DMS 273 (cell line): ENCODE results near the gene BRINP2.

ENCODE experiments used
- DNase-seq: peaks from one replicate; lab custom pipeline; 2025; ENCODE audit not compliant: unreplicated experiment; lab: John Stamatoyannopoulos, UW

Gene BRINP2

DNA sequence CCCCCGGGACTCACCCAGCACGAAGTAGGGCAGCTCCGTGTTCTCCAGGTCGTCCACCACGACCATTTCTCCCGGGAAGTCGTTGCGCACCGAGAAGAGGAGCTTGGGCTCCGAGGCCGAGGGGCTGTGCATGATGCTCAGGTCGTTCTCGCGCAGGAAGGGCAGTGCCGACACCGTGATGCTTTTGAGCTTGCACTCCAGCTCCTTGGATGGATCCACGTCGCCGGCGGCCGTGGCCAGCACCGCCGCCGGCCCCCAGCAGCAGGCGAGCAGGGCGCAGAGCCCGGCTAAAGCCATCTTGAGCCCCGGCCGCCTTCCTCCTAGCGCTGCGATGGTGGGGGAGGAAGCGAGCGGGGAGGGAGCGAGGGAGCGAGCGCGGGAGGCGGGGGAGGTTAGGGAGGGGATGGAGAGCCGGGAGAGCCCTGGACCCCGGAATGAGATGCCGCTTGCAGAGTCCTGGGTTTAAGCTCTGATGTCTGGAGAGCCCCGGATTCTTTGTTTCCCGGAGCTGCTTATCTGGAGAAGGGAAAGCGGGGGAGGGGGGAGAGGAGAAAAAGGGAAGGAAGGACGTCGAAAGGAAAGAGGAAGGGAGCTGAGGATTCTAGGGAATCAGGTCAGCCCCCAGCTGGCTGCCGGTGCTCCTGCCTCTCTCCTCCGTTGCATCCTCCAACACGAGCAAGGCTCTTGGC, 6.2 kb upstream of the BRINP2 start, which contains the start of gene ASTN1:
TSS of gene ASTN1 (minus strand) at position 333 of the 689 bp plus-strand sequence. CDS start at position 297, 36 bp downstream.
- peak; percentile 32 for DNase-seq

DNA sequence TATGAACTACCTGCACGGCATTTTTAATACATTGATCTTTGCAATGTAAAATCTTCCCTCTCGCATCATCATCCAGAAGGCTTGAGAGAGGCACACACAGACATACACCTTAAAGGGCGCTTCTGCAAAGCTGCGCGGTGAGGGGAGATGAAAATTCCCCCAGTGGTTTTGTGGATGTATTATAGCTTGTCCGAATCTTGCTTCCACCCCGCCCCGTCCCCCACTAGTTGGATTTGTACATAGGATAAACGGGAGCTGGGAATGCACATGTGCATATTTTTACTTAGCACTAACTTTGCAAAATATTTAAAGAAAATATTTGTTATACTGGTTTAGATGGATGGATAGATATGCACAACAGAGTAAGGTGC, 5.7 kb upstream of the BRINP2 start:
- DNase-seq: no peak

DNA sequence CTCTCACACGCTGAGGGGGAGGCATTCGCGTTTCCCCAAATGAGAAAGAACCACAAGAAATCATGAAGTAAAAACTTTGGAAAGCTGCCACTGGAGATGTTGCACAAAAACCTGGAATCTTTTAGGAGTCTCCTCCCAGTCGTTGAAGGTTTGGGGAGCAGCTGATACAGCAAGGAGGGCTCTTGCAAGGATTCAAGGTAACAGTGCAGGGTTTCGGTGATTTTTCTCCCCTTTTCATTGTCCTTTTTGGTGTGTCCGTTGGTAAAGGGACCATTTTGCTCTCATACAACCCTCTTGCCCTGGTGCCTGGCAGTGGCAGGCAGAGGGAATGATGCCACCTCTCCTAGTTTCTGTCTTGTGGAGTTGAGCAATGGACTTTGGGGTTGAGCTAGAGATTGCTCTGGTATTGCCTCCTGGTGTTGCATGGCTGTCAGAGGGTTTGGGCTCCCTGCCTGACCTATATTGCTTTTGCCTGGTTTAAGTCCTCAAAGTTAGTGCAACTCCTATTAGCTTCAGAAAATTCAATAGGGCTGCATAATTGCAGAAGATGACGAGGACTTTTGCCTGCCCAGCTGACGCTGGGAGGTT, 872 bp downstream of the BRINP2 start:
- no peak for DNase-seq

DNA sequence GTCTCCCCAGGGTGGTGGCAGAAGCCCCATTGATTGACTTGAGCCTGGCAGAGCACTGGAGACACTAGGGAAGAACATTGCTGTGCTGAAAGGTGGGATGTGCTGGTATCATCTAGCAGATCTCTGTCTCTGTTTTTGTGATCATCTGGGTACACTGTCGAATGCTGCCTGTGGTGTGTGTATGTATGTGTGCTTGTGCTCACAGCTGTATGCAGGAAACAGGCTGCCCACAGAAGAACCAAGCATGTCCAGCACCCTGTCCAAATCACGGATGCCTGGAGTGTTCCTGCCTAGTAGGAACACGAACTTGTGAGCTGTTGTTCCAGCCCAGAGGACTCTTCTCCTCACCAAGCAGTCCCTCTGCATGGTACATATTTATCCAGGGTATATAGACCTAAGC, 1.5 kb downstream of the BRINP2 start:
- no peak for DNase-seq

DNA sequence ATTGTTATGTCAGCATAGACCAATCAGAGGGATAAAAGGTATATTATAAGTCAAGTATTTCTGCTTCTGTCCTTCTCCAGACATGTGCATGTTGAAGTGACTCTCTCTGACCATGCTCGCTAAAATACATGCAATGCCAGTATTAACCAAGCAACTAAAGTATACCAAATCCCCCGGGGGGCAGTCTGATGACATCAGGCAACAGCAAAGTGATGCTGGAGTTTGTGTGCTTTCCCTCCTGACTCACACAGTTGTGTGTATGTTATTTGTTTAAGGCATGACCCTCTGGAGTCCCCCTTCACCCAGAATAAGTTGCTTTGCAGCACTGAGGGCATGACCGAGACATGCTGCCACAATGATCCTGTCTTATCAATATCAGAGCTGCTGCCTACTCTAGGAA, 2.1 kb downstream of the BRINP2 start:
- no peak for DNase-seq

DNA sequence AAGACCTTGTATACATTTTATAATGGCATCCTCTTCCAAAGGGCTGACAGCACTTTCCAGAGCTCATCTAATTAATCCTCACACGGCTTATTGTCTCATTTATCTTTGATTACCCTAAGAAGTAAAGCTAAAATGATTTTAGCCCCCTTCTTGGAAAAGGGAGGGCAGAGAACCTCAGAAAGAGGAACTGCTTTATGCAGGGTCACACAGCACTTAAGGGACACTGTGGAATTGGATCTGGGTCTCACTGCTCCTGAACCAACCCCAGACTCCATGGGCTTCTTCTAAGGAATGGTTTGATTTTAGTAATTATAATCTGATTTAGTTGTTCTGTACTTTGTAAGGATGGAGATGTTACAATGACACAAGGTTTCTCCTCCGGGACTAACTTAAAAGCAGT, 3.2 kb downstream of the BRINP2 start:
- no peak for DNase-seq

DNA sequence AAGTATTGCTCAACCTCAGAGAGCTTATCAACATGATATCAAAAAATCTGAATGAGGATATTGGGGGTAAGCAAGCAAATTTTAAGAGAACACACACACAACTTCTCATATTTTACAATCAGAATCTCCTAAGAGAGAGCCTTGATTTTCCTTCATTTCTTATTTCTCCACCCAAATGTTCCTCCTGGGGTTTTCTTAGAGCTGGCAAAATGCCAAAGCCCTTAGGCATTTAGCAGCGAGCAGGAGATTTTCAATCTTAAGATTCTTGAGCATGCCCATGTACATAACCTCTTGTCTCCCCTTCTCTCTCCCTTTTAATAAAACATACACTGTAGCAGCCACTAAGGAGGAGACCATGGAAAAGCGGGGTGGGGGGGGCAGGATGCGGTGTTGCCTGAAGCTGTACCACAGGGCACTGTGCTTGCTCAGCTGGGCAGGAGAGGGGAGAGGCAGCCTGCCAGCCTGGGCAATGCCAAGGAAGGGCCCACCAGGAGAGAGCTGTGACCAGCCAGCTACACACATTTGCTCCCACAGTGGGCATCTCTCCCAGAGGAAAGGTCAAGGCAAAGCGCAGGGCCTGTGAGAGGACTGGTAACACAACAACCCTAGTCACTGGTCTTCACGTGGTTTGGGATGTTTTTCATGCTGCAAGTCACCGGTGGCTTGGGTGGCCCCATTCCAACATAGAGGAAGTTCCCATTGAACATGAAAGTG, 4.3 kb downstream of the BRINP2 start:
- peak; percentile 4 for DNase-seq

DNA sequence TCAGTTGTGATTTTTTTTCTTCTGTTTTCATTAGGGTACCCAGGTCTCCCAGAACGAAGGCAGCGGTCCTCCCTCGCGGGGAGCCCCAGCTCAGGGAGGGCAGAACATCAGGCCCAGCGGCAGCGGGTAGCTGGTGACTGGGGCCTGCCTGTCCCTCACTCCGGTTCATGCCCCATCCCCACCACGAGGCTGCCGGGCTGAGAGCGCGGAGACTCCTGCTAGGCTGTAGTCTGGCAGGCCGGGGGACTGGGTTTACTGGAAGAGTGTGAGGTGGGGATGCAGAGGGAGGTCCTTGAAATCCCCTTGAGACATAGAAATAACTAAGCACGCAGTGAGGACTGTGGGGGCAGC, 10.5 kb downstream of the BRINP2 start:
- DNase-seq: no peak

DNA sequence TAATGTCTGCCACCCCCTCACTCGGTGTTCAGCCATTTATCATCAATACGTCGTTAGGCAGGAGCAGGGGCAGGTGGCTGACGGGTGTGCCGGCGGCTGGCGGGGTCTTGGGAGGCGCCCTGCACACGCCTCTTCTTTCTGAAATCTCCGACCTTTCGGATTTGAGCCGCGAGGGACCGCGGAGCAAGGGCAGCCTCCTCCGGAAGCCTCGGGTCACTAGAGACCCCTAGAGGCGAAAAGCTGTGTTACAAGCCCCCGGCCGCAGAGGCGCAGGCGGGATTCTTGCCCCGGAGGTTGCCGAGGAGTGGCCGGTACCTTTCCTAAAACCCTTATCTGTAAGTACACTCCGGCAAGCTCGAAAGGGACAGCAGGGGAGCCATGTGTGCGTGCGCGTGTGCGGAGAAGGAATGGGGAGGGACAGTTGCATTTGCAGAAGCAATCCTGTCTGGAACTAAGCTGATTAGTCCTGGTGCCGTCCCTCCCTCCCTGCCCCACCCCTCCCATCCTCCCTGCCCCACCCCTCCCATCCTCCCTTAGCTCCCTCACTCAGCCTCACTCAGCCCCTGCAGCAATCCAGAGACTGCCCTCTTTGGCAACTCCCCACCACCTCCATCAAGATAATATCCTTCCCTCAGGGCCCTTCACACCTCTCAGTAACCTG, 11.0 kb downstream of the BRINP2 start:
- peak; percentile 87 for DNase-seq

DNA sequence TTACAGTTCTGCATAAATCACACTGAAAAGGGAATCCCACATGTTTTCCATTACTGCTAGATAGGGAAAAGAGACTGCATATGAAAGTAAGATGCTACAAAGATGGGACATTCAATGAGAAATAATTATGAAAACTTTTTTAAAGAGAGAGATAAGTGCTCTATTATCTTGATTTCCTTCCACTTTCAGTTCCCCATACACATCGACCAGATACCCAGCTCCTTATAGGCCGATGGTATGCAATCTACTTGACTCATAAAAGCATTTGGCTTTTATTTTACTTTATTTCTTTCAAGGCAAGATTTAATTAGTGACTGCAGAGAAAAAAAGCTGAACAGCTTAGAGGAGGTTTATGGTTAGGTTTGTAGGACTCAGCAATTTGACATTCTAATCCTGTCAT, 13.1 kb downstream of the BRINP2 start:
- no peak for DNase-seq

DNA sequence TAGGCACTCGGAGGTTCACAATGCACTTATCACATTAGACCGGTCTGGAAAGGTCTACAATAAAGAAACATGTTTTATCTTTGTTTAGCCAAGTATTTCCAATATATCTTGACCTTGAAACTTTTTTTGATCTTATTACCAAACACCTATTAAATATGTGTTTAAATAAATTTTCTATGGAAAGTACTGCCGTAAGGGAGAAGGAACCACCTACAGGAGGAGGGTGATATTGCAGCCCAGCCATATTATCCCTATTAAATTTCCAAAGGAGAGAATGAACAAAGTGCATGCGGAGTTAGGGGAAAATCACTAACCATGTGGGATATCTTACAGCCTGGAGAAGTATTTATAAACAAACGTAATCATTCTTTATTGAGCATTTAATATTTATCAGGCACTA, 14.5 kb downstream of the BRINP2 start:
- peak; percentile 37 for DNase-seq

DNA sequence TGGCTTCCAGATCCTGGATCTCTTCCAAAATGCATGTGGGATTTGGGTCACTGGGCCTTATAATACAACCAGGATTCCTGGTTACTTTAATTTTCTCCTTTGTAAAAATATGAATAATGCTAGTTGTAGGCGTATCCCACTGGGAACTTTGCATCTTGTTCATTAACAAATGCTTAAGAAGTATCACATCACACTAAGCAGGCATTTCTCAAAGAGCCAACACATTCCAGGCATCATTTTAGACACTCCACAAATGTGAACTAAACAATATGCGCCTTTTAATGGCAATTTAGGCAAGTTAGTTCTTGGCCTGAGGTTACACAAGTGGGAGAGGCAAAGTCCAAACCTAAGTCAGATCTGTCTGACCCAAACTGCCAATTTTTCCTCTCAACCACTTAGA, 15.9 kb downstream of the BRINP2 start:
- no peak for DNase-seq

DNA sequence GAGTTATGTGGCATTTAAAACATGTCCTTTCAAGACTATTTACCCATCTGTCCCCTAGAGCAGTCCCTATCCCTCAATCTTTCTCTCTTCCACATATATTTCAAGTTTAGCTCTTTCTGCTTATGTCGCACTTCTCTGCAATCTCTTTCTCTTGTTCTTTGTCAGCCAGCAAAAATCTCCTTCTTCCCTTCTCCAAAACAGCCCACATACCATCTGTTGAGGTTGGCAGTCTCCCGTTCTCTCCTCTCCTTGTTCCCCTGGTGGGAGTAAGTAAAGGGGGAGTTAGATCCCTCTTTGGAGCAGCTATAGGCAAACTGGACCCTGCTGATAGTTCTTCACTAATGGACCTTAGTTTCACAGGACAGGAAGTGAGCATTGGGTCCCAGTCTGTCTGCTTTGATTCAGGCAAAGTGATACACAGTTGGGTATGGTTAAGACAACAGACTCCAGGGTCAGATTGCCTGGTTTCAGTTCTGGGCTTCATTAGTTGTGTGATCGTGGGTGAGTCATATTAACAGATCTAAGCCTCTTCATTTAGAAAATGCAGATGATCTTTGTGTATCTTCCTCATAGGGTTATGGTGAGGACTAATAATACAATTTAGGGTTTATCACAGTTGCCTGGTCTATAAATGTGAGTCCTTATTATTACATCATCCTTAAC, 19.7 kb downstream of the BRINP2 start:
- DNase-seq: no peak

DNA sequence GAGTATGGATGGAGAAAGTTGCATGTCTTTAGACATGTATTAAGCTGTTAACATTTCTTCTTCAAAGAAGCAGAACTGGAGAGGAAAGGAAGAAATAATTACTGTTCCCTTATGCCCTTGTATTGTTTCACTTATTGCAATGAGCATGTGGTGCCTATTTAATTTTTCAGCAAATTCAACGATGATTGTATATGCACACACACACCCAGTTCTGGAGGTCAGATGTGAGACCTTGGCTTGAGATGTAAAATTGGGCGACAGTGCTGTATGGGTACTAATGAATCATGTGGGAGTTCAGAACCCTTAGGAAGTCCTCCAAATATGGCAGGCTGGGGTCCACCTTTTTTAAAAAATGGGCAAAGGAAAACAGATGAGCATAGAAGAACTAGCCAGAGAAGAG, 27.5 kb downstream of the BRINP2 start:
- DNase-seq: no peak

DNA sequence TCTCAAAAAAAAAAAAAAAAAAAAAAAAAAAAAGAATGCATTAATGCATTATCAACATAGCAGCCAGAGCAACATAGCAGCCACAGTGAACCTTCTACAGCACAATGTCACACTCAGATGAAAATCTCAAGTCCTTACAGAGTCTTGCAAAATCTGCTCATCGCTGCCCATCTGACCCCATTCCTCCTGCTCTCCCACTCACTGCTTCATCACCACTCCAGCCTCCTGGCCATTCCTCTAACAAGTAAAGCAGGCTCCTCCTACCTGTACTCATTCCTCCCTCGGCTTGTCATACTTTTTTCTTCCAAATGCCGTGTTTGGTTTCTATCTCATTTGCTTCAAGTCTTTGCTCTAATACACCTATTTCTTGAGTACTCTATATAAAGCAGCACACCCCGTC, 29.5 kb downstream of the BRINP2 start:
- no peak for DNase-seq

DNA sequence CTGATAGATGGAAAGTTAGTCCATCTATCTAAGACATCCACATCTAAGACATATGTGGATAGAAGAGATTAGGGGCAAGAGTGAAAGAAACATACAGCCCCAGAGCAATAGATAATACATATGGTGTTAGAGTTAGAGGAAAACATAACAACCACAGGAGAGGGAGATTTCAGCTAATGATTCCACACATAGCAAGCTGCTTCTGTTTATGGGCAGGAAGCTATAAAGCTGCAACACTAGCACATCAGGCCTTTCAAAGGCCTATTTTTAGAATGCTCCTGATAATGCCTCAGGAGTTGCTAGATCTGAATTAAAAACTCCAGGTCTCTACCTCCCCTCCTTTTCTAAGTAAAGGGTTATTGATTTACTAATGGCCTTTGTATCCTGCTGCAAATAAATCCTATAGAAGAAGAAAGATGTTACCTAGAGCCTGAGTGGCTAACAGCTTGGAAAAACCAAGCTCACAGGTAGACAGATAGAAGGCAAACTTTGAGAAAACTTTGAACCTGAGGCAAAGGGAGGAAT, 36.1 kb downstream of the BRINP2 start:
- DNase-seq: no peak

DNA sequence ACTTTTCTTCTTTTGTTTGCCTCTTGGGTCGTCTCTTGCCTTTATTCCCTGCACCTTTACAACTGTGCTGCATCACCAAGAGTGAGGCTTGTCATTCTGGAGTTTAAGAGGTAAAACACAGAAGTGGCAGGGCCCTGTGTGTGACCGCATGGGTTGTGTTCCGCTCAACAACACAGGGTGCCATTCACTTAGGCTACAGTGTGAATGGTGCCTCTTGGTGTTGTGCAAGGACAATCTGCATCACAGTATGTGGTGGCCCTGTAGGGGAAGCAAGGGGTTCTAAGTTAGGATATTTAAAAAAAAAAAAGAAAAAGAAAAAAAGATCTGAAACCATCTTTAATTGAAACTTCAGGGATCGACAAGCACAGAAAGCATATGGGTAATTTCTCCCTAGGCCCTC, 38.2 kb downstream of the BRINP2 start:
- DNase-seq: no peak

DNA sequence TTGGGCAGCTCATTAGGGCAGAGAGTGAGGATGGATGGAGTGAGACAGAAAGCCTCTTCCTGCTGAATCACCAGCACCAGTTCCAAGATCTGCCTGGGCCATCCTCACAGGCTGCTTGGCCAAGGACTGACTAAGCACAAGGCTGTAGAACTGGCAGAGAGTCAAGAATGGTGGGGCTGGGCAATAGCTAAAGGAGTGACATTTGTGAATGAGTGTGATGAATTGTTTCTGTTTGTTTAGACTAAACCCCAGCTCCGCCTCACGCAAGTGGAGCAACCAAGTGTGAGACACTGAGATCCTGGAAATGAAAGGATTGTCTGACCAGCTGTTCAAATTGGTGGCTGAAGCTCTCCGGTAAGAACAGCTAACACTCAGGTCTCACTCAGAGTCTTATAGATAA, 38.6 kb downstream of the BRINP2 start:
- DNase-seq: peak; percentile 3

DNA sequence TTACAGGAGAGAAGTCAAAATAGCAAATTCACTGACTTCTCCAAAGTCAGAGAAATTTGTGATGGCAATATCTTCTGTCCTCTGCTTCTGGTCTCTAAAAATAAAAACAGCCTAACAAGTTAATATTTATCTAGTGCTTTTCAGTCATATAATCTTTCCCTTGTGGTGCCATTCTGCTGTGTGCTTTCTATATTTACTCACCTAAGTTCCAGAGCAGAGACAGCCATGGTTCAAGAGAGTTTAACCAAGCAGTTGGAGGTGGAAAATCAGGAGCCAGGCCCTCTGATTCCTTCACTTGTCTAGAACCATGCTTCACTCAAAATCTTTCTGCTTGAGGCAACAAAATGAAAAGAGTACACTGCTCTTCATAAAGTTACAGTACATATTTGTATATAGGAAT, 39.3 kb downstream of the BRINP2 start:
- no peak for DNase-seq

DNA sequence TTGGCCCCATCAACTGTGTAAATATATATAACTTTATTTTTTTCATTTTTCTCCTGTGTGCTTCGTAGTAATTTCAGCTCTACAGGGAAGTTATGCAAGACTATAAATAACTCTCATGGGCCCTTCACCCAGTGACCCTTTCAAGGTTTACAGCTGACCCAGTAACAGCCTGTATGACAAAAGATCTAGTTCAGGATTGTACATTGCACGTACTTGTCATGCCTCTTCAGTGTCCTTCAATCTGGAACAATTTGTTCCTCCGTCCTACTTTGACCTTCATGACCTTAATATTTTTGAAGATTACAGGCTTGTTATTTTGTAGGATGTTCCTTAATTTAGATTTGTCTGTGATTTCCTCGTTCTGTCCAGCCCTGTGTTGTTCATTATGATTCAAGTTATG, 40.5 kb downstream of the BRINP2 start:
- no peak for DNase-seq

DNA sequence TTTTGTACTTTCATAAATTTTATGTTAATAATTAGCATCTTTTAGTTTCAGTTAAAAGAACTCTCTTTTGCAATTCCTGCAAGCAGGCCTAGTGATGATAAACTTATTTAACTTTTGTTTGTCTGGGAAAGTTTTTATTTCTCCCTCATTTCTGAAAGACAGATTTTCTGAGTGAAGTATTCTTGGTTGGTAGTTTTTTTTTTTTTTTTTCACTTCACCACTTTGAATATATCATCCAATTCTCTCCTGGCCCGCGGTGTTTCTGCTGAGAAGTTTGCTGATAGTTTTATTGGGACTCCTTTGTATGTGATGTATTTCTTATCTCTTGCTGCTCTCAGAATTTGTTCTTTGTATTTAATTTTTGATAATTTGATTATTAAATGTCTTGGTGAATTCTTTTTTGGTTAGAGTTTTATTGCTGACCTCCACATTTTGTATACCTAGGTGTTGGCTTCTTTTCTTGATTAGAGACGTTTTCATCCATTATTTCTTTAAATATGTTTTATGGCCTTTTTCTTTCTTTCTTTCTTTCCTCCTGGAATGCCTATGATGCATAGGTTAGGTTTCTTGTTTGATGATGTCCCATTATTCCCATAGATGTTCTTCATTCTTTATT, 45.9 kb downstream of the BRINP2 start:
- no peak for DNase-seq
